ENCODE measurements around the gene ALPP.

- no peak for TF ChIP-seq CTCF (IDR thresholded peaks at IDR 0.05)
- no peak for TF ChIP-seq POLR2A (IDR thresholded peaks at IDR 0.05)
Observed at GRCh38 chr2:232377319-232377718, 1.2 kb upstream of the ALPP start.

Measured in Peyer's patch (tissue), 4 donors.